HCT116 (cell line): ENCODE data around the gene GDI1. TPM values are rescaled to one million over a fixed set of nuclear protein-coding genes. Genes with fewer than 3 reads are reported as not detected.
A peak's percentile ranks its signal among the peaks of the same experiment; 100 is the strongest.

ENCODE experiments used
- ATAC-seq: fragments of 200-7000 bp; cut with Tn5 transposase; 2 replicates; pipeline ENCODE4 v1.9.1; 2020; ENCODE audit warnings: mild to moderate bottlenecking, moderate library complexity
- BruUV-seq: library from RNA; stranded (reverse); fragments of 400-500 nt; replicated peaks from 2 replicates; lab custom pipeline; 2021; lab: Mats Ljungman, UMichigan
- CTCF ChIA-PET: fragments of 300-600 bp; sonication (Branson Sonifier 250); formaldehyde crosslinking; loops from one replicate; lab custom pipeline; 2021; ENCODE audit warnings: antibody characterized with exemption; lab: Charles Lee
- POLR2A ChIA-PET: fragments of 300-600, 350-600 bp; sonication (Branson Sonifier 250); formaldehyde crosslinking; loops from one replicate; lab custom pipeline; 2021; ENCODE audit warnings: antibody characterized with exemption; lab: Charles Lee
- RAD21 ChIA-PET, 2 experiments: fragments of 300-600 bp; sonication (Branson Sonifier 250); formaldehyde crosslinking; loops; one replicate each; lab custom pipeline; 2023; ENCODE audit warnings: low total read pairs in 2 of 2; ENCODE audit not compliant: uncharacterized antibody in 2 of 2, unreplicated experiment in 2 of 2, low non-redundant PET in 1 of 2; lab: Charles Lee
- DNase-seq: peaks from one replicate; pipeline ENCODE4 v3.0.0-alpha.2; 2010; ENCODE audit warnings: low read depth, low spot score
- H2AFZ ChIP-seq: fragments of 200-600 bp; shearing (Covaris generic), sonication (generic); 2 replicates; pipeline ENCODE4 v1.6.1; 2017; ENCODE audit warnings: low read depth, mixed run types, mixed read lengths, antibody characterized with exemption, low read length; ENCODE audit not compliant: poor library complexity, severe bottlenecking
- H3K27ac ChIP-seq: 2 replicates; pipeline ENCODE4 v1.5.1; 2012; ENCODE audit warnings: low read depth, low read length
- H3K27me3 ChIP-seq: fragments of 200-600 bp; sonication (generic); 2 replicates; pipeline ENCODE4 v1.6.1; 2016; ENCODE audit warnings: mixed run types, low read length, mixed read lengths; ENCODE audit not compliant: insufficient read depth
- H3K36me3 ChIP-seq, 2 experiments: fragments of 200-500 bp in 1 of 2; fragments of 200-600 bp in 1 of 2; sonication (Bioruptor generic) in 1 of 2; sonication (generic) in 1 of 2; 2 replicates each; pipeline versions ENCODE4 v1.5.1 to v1.6.1; 2014 to 2016; ENCODE audit warnings: low read length in 2 of 2, inconsistent platforms in 1 of 2, mixed read lengths in 1 of 2, mixed run types in 1 of 2; ENCODE audit not compliant: insufficient read depth in 2 of 2, control insufficient read depth in 1 of 2
- H3K4me1 ChIP-seq, 2 experiments: fragments of 200-600 bp in 1 of 2; sonication (generic) in 1 of 2; 2 replicates each; pipeline versions ENCODE4 v1.5.1 to v1.6.1; 2012 to 2017; ENCODE audit warnings: low read length in 2 of 2, inconsistent platforms in 1 of 2, mild to moderate bottlenecking in 1 of 2, mixed read lengths in 1 of 2, mixed run types in 1 of 2, moderate library complexity in 1 of 2; ENCODE audit not compliant: insufficient read depth in 2 of 2, control insufficient read depth in 1 of 2
- H3K4me2 ChIP-seq: fragments of 200-600 bp; sonication (generic); 2 replicates; pipeline ENCODE4 v1.6.1; 2017; ENCODE audit warnings: mixed run types, low read length, mixed read lengths
- H3K4me3 ChIP-seq, 2 experiments: fragments of 200-600 bp in 1 of 2; sonication (generic) in 1 of 2; replicated peaks in 1 of 2; 2 replicates each; pipeline ENCODE4 v1.5.1; 2011 to 2016; ENCODE audit warnings: low read length in 2 of 2, control low read depth in 1 of 2, low read depth in 1 of 2, mild to moderate bottlenecking in 1 of 2, mixed read lengths in 1 of 2, mixed run types in 1 of 2
- H3K79me2 ChIP-seq: fragments of 200-600 bp; sonication (generic); 2 replicates; pipeline ENCODE4 v1.6.1; 2017; ENCODE audit warnings: mild to moderate bottlenecking, mixed run types, low read length, moderate library complexity, mixed read lengths; ENCODE audit not compliant: insufficient read depth
- H3K9ac ChIP-seq: fragments of 200-600 bp; sonication (generic); 2 replicates; pipeline ENCODE4 v1.6.1; 2016; ENCODE audit warnings: low read length, mixed read lengths
- H3K9me2 ChIP-seq: fragments of 200-600 bp; sonication (generic), shearing (Covaris generic); 2 replicates; pipeline ENCODE4 v1.6.1; 2017; ENCODE audit warnings: mixed run types, mild to moderate bottlenecking, moderate library complexity; ENCODE audit not compliant: insufficient read depth
- H3K9me3 ChIP-seq, 2 experiments: fragments of 200-500 bp in 1 of 2; fragments of 200-600 bp in 1 of 2; sonication (Bioruptor generic) in 1 of 2; sonication (generic) in 1 of 2; 2 replicates each; pipeline ENCODE4 v1.6.1; 2014 to 2017; ENCODE audit warnings: low read length in 2 of 2, mixed read lengths in 2 of 2, inconsistent platforms in 1 of 2, low read depth in 1 of 2, mild to moderate bottlenecking in 1 of 2, mixed run types in 1 of 2, moderate library complexity in 1 of 2; ENCODE audit not compliant: control insufficient read depth in 1 of 2, insufficient read depth in 1 of 2
- H4K20me1 ChIP-seq: fragments of 200-600 bp; sonication (generic), shearing (Covaris generic); 2 replicates; pipeline ENCODE4 v1.6.1; 2017; ENCODE audit warnings: mixed run types, mild to moderate bottlenecking, moderate library complexity; ENCODE audit not compliant: insufficient read depth
- CBX3 ChIP-seq: IDR thresholded peaks from 2 replicates; pipeline ENCODE4 v1.6.1; 2012; ENCODE audit warnings: low read depth
- CEBPB ChIP-seq: IDR thresholded peaks from 2 replicates; pipeline ENCODE4 v1.6.1; 2012; ENCODE audit warnings: low read depth
- CTCF ChIP-seq, 3 experiments: fragments of 200-600 bp in 1 of 3; sonication (generic) in 1 of 3; IDR thresholded peaks in 2 of 3; conservative IDR thresholded peaks in 1 of 3; 2 replicates each; pipeline ENCODE4 v1.5.1; 2012 to 2017; ENCODE audit warnings: low read depth in 2 of 3, low read length in 2 of 3, antibody characterized with exemption in 1 of 3, borderline replicate concordance in 1 of 3, control low read depth in 1 of 3, mild to moderate bottlenecking in 1 of 3, mixed read lengths in 1 of 3, mixed run types in 1 of 3, moderate library complexity in 1 of 3; ENCODE audit not compliant: insufficient read depth in 1 of 3
- EGR1 ChIP-seq: IDR thresholded peaks from 2 replicates; pipeline ENCODE4 v1.6.1; 2012; ENCODE audit warnings: low read depth
- EZH2phosphoT487 ChIP-seq: fragments of 200-600 bp; IDR thresholded peaks from 2 replicates; pipeline ENCODE4 v1.6.1; 2018; ENCODE audit warnings: antibody characterized with exemption, borderline replicate concordance
- FOSL1 ChIP-seq: IDR thresholded peaks from 2 replicates; pipeline ENCODE4 v1.6.1; 2012; ENCODE audit warnings: low read depth
- MAX ChIP-seq: IDR thresholded peaks from 2 replicates; pipeline ENCODE4 v1.6.1; 2012
- POLR2AphosphoS5 ChIP-seq: IDR thresholded peaks from 2 replicates; pipeline ENCODE4 v1.6.1; 2011; ENCODE audit warnings: mild to moderate bottlenecking, low read depth, low read length, moderate library complexity
- RAD21 ChIP-seq: IDR thresholded peaks from 2 replicates; pipeline ENCODE4 v1.6.1; 2012; ENCODE audit warnings: low read depth, mild to moderate bottlenecking
- SIN3A ChIP-seq: IDR thresholded peaks from 2 replicates; pipeline ENCODE4 v1.6.1; 2012; ENCODE audit warnings: low read depth
- SRF ChIP-seq: IDR thresholded peaks from 2 replicates; pipeline ENCODE4 v1.6.1; 2012; ENCODE audit warnings: low read depth
- YY1 ChIP-seq: IDR thresholded peaks from 2 replicates; pipeline ENCODE4 v1.6.1; 2011; ENCODE audit warnings: low read length, low read depth, moderate library complexity, mild to moderate bottlenecking; ENCODE audit not compliant: insufficient replicate concordance; ENCODE audit errors: extremely low read depth
- ZBTB33 ChIP-seq: IDR thresholded peaks from 2 replicates; pipeline ENCODE4 v1.6.1; 2011; ENCODE audit warnings: mild to moderate bottlenecking, low read length, moderate library complexity; ENCODE audit not compliant: insufficient replicate concordance; ENCODE audit errors: extremely low read depth
- intact Hi-C: fragments of 100-400 bp; cut with micrococcal nuclease; formaldehyde crosslinking; loops from 2 replicates; pipeline ENCODE4 v1.10.0; 2022
- total RNA-seq: library from RNA; stranded (reverse); gene quantifications from one replicate; pipeline ENCODE4 v1.2.1, GENCODE V29; 2021; ENCODE audit not compliant: unreplicated experiment

Gene GDI1
- total RNA-seq, 1 experiment from 2014 or later: 122 TPM

- TF ChIP-seq CTCF (IDR thresholded peaks at IDR 0.05 in 2 of 3, conservative IDR thresholded peaks at IDR 0.05 in 1 of 3; ENCODE audit: borderline replicate concordance in 1 of 3, insufficient read depth in 1 of 3, low read depth in 2 of 3, low read length in 2 of 3) (no peak), POLR2AphosphoS5 (no peak), RAD21 (no peak), FOSL1 (no peak), ZBTB33 (no peak), CEBPB (no peak), EZH2phosphoT487 (no peak), MAX (no peak), EGR1 (no peak)
Observed at GRCh38 chrX:154435171-154435733, 1.7 kb upstream of the GDI1 start (continued).

GRCh38 chrX:154436374-154436982 lies 476 bp upstream of the GDI1 start:
- H2AFZ ChIP-seq: no peak overlapping the region
- CTCF ChIA-PET: no interaction called here
- TF ChIP-seq YY1: no peak
- no peak for TF ChIP-seq POLR2AphosphoS5
- TF ChIP-seq SIN3A: no peak
- TF ChIP-seq CBX3: no peak
- no peak for TF ChIP-seq SRF
- intact Hi-C loops: no loop called here
- RAD21 ChIA-PET: no interaction called here
- POLR2A ChIA-PET: no interaction called here
- peak overlapping the region in 1 of 2 experiments; percentile 63; a peak in 1 of 4 replicates for H3K4me3 ChIP-seq
- H3K9me2 ChIP-seq: no peaks in the 10 kb centered on the region
- H3K9ac ChIP-seq: peak overlapping the region; percentile 59
- no peaks in the 10 kb centered on the region for H3K27me3 ChIP-seq
- H3K4me2 ChIP-seq: peak overlapping the region; percentile 77
- no peaks in the 10 kb centered on the region for H3K9me3 ChIP-seq
- peaks cover 29% of the 10 kb centered on the region for H3K79me2 ChIP-seq
- H3K27ac ChIP-seq: peak overlapping the region; percentile 73
- H3K36me3 ChIP-seq: no peaks in the 10 kb centered on the region; a peak in 1 of 4 replicates
- H4K20me1 ChIP-seq: no peaks in the 10 kb centered on the region
- BruUV-seq: no TSS peak
- DNase-seq (no peak), ATAC-seq (peak; percentile 67)
- H3K4me1 ChIP-seq: peaks cover 3 to 13% of the 10 kb centered on the region in 2 experiments; a peak in 2 of 4 replicates
